Chondrocyte (in vitro differentiated cells): ENCODE measurements around the gene NRN1. TPM values are rescaled to one million over a fixed set of nuclear protein-coding genes. Genes with fewer than 3 reads are reported as not detected.

Experiments used
- DNase-seq: peaks from one replicate; pipeline ENCODE4 v3.0.0; 2021; ENCODE audit warnings: mixed read lengths, low spot score
- H3K27ac Mint-ChIP-seq: one replicate; pipeline ENCODE4 v1.8.0; 2021; ENCODE audit warnings: mild to moderate bottlenecking, moderate library complexity, mixed read lengths; ENCODE audit not compliant: unreplicated experiment
- H3K27me3 Mint-ChIP-seq: 2 replicates; pipeline ENCODE4 v1.8.0; 2021; ENCODE audit warnings: low read depth, mixed read lengths
- H3K36me3 Mint-ChIP-seq: 2 replicates; pipeline ENCODE4 v1.8.0; 2021; ENCODE audit warnings: low read depth, mixed read lengths
- H3K4me1 Mint-ChIP-seq: 2 replicates; pipeline ENCODE4 v1.8.0; 2021; ENCODE audit warnings: low read depth, mild to moderate bottlenecking, mixed read lengths
- H3K4me3 Mint-ChIP-seq: one replicate; pipeline ENCODE4 v1.8.0; 2021; ENCODE audit warnings: mild to moderate bottlenecking, moderate library complexity, mixed read lengths; ENCODE audit not compliant: unreplicated experiment
- H3K9me3 Mint-ChIP-seq: 2 replicates; pipeline ENCODE4 v1.8.0; 2021; ENCODE audit warnings: low read depth, mixed read lengths
- total RNA-seq: library from RNA; stranded (reverse); gene quantifications from 3 replicates; pipeline ENCODE4 v1.2.1, GENCODE V29; 2021
- TF ChIP-seq, protein P1 (sequence below): fragments of 200-600 bp; sonication (generic); IDR thresholded peaks from 2 replicates; pipeline ENCODE4 v1.5.0; 2021; ENCODE audit warnings: antibody characterized with exemption, mild to moderate bottlenecking, moderate library complexity

NRN1 gene
- total RNA-seq, 1 donor from 2014 or later = 3.1 TPM

DNA sequence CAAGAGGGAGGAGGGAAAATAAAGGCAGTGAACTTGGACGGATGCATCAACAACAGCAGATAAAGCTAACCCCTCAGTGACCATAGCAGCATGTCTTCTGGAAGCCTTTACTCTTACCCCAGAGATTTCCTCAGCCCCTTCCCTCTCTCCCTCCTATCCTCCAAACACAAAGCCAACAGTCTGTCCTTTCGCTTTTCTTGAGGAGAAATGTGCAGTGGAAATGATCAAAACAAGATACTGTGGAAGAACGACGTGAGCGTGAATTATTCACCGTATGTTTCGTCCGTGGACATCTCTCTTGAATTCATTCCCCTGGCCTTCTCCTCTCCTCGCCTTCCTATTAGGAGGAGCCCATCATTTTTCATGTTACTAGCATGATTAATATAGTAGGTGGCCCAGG lies 8.5 kb downstream of the NRN1 start:
- peaks cover 86% of the 10 kb centered on the region for H3K27me3 Mint-ChIP-seq
- H3K4me1 Mint-ChIP-seq = peaks cover 49% of the 10 kb centered on the region
- no peak overlapping the region for H3K27ac Mint-ChIP-seq
- peaks cover 5% of the 10 kb centered on the region for H3K9me3 Mint-ChIP-seq
- TF ChIP-seq, protein P1, sequence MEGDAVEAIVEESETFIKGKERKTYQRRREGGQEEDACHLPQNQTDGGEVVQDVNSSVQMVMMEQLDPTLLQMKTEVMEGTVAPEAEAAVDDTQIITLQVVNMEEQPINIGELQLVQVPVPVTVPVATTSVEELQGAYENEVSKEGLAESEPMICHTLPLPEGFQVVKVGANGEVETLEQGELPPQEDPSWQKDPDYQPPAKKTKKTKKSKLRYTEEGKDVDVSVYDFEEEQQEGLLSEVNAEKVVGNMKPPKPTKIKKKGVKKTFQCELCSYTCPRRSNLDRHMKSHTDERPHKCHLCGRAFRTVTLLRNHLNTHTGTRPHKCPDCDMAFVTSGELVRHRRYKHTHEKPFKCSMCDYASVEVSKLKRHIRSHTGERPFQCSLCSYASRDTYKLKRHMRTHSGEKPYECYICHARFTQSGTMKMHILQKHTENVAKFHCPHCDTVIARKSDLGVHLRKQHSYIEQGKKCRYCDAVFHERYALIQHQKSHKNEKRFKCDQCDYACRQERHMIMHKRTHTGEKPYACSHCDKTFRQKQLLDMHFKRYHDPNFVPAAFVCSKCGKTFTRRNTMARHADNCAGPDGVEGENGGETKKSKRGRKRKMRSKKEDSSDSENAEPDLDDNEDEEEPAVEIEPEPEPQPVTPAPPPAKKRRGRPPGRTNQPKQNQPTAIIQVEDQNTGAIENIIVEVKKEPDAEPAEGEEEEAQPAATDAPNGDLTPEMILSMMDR = no peak
- DNase-seq = no peak
- H3K36me3 Mint-ChIP-seq = peaks cover 15% of the 10 kb centered on the region
- no peak overlapping the region for H3K4me3 Mint-ChIP-seq

DNA sequence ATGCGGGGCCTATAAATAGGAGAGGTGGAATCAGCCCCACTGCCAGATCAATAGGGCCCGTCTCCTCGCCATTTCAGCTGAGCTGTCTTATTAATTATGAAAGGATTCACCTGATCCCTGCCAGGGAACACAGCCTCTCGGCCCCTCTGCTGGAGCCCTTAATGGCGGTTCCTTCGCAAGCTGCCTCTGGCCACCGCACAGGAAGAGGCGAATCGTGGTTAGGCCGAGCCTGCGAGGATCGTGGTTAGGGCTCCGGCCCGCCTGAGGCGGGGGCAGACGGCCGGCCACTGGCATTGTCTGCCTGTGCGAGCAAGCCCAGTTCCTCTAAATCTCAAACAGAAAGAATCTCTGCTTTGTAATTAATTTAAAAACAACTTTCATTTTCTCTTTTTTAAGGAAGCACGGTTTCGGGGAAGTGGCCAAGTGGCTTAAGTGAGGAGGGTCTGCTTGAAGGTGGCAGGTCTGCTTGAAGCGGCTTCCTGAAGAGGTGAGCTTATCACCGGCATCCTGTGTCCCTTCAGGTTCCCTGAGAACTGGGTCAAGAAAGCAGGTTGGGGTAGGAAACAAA lies 9.2 kb downstream of the NRN1 start:
- Mint-ChIP-seq H3K27me3 (peaks cover 85% of the 10 kb centered on the region), H3K36me3 (peaks cover 12% of the 10 kb centered on the region), H3K4me1 (peaks cover 43% of the 10 kb centered on the region), H3K4me3 (peak overlapping the region; percentile 80), H3K9me3 (peaks cover 5% of the 10 kb centered on the region), H3K27ac (peak overlapping the region; percentile 8)
- TF ChIP-seq, protein P1 = no peak
- no peak for DNase-seq

DNA sequence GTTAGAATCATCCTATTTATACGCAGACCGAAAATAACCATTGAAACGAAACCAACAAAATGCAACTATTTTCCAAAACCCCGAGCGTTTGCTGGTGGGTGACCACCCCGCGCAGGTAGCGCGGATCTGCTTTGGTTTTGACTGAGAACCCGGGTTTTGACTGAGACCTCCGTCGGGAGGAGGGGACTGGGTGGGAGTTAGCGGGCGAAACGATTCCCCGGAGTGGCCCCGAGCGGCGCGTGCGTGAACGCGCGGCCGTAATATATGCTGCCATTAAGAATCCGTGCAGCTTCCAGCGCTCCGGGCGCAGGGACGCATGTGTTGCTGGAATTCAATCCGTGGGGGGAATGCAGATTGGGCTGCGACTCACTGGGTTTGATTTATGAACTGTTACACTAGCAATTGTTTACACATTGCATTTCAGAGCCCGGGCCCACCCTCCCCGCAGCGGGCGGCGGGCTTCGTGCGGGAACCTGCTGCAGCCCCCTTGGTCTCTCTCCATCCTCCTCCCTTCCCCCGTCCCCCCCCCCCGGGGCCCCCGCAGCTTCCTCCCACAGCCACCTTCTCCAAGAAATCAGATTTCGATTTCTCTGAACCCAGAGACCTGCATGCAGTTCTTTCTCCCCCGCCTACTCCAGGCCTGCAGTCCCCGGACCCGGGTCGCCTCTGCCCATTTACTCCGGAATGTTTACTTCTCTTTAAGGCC lies 9.9 kb downstream of the NRN1 start:
- no peak for DNase-seq
- peaks cover 5% of the 10 kb centered on the region for H3K9me3 Mint-ChIP-seq
- peaks cover 80% of the 10 kb centered on the region for H3K27me3 Mint-ChIP-seq
- H3K27ac Mint-ChIP-seq = peak overlapping the region; percentile 8
- peaks cover 42% of the 10 kb centered on the region for H3K4me1 Mint-ChIP-seq
- peak overlapping the region; percentile 80 for H3K4me3 Mint-ChIP-seq
- TF ChIP-seq, protein P1 = no peak
- H3K36me3 Mint-ChIP-seq = peaks cover 12% of the 10 kb centered on the region

DNA sequence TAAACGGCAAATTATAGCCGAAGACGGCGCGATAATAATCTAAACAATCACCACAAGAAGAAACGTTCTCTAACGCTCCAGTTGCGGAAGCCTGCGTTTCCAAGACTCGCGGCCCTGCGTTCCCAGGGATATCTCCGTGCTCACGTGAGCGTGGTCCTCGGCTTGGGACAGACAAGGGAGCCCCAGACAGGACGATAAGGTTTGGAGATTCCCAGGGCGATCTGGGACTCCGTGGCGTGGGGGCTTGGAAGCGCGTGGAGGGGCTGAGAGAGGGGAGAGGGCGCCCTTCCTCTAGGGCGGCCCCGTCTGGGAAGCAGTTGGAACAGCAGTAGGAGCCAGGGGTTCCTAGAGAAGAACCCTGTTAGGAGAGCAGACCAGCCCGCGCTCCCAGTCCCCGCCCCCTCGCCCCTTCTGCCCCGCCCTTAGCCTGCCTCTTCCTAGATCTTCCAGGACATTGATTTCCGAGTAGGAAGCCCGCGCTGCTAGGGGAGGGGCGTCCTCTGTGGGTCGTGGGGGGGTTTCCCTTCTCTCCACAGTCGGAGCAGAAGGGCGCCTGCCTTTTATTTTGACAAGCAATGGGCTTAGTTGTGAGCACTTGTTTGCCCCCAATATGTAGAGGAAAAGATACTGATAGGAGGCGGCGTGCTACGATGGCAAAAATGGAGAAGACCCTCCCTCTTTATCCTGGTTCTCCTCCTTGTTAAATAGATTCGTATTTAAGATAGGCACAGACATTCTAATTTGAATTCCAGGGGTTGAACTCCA lies 10.6 kb downstream of the NRN1 start:
- Mint-ChIP-seq H3K9me3 (peaks cover 5% of the 10 kb centered on the region), H3K4me3 (peak overlapping the region; percentile 80), H3K27me3 (peaks cover 72% of the 10 kb centered on the region), H3K27ac (no peak overlapping the region), H3K4me1 (peaks cover 40% of the 10 kb centered on the region), H3K36me3 (peaks cover 12% of the 10 kb centered on the region)
- TF ChIP-seq, protein P1 = peak; percentile 74
- no peak for DNase-seq

DNA sequence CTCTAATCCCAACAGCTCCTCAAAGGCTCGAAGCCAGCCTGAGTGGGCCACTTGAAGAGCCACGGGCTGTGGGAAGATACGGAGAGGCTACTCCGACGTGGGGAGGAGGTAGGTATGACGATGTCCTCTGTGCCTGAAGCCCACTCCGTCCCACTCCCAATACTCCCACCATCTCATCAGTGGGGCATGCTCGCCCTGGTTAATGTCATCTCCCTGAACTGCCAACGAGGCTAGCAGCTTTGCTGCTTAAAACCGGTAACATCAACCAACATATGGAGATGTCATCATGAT lies 11.1 kb downstream of the NRN1 start:
- Mint-ChIP-seq H3K27ac (no peak overlapping the region), H3K4me3 (peak overlapping the region; percentile 80), H3K4me1 (peaks cover 45% of the 10 kb centered on the region), H3K36me3 (peaks cover 12% of the 10 kb centered on the region), H3K9me3 (peaks cover 5% of the 10 kb centered on the region), H3K27me3 (peaks cover 70% of the 10 kb centered on the region)
- DNase-seq = no peak
- TF ChIP-seq, protein P1 = no peak
